GM12878 (cell line): ENCODE results near the gene TH. TPM values are rescaled to one million over a fixed set of nuclear protein-coding genes. Genes with fewer than 3 reads are reported as not detected.

Experiments
- ATAC-seq: fragments of 200-7000 bp; cut with Tn5 transposase; 3 replicates; pipeline ENCODE4 v1.9.1; 2020; ENCODE audit warnings: mild to moderate bottlenecking, moderate library complexity
- BruUV-seq: library from RNA; stranded (reverse); fragments of 400-500 nt; replicated peaks from 2 replicates; lab custom pipeline; 2021; lab: Mats Ljungman, UMichigan
- CTCF ChIA-PET: fragments of 300-600 bp; sonication (Branson Sonifier 250); formaldehyde crosslinking; extraction: SDS; loops from one replicate; lab custom pipeline; 2021; ENCODE audit warnings: inconsistent platforms; lab: Yijun Ruan, JAX
- POLR2A ChIA-PET: fragments of 350-600 bp; formaldehyde crosslinking; extraction: SDS; loops from one replicate; lab custom pipeline; 2021; ENCODE audit warnings: inconsistent platforms; lab: Charles Lee
- RAD21 ChIA-PET: fragments of 300-600 bp; sonication (Branson Sonifier 250); formaldehyde crosslinking; loops from one replicate; lab custom pipeline; 2023; ENCODE audit warnings: antibody characterized with exemption; ENCODE audit not compliant: unreplicated experiment; lab: Charles Lee
- SMC1A ChIA-PET: fragments of 300-600 bp; sonication (Branson Sonifier 250); formaldehyde crosslinking; loops from one replicate; lab custom pipeline; 2023; ENCODE audit not compliant: unreplicated experiment, uncharacterized antibody; lab: Charles Lee
- DNase-seq: peaks from one replicate; pipeline ENCODE4 v3.0.0-alpha.2; 2011; ENCODE audit warnings: low read depth, low spot score
- FAIRE-seq: peaks from 3 replicates; lab custom pipeline; 2011; peaks lifted over from hg19 to GRCh38; lab: Jason Lieb, UNC
- H2AFZ ChIP-seq: 2 replicates; pipeline ENCODE4 v1.6.0; 2011; ENCODE audit warnings: low read depth, low read length, control low read depth; ENCODE audit not compliant: control insufficient read depth
- H3K27ac ChIP-seq: 2 replicates; pipeline ENCODE4 v1.5.1; 2011; ENCODE audit warnings: control low read depth; ENCODE audit not compliant: control insufficient read depth, insufficient read depth
- H3K27me3 ChIP-seq, 2 experiments: replicated peaks in 1 of 2; 2 replicates each; pipeline versions ENCODE4 v1.6.0 to v1.6.1; 2011; ENCODE audit warnings: low read length in 1 of 2; ENCODE audit not compliant: control insufficient read depth in 2 of 2, insufficient read depth in 2 of 2
- H3K36me3 ChIP-seq, 2 experiments: 2 replicates each; pipeline ENCODE4 v1.5.1; 2011; ENCODE audit warnings: low read length in 1 of 2; ENCODE audit not compliant: control insufficient read depth in 2 of 2, insufficient read depth in 2 of 2
- H3K4me1 ChIP-seq: 2 replicates; pipeline ENCODE4 v1.6.1; 2011; ENCODE audit warnings: mild to moderate bottlenecking, low read length, moderate library complexity, mixed read lengths; ENCODE audit not compliant: control insufficient read depth, insufficient read depth
- H3K4me2 ChIP-seq: 2 replicates; pipeline ENCODE4 v1.6.0; 2011; ENCODE audit warnings: control low read depth; ENCODE audit not compliant: control insufficient read depth, insufficient read depth
- H3K4me3 ChIP-seq: fragments of 200-600 bp; sonication (generic); 2 replicates; pipeline ENCODE4 v1.5.1; 2016
- H3K79me2 ChIP-seq: 2 replicates; pipeline ENCODE4 v1.6.0; 2011; ENCODE audit warnings: low read length; ENCODE audit not compliant: control insufficient read depth, insufficient read depth
- H3K9ac ChIP-seq: 2 replicates; pipeline ENCODE4 v1.8.0; 2011; ENCODE audit warnings: low read length, control low read depth, mixed read lengths; ENCODE audit not compliant: control insufficient read depth, insufficient read depth
- H3K9me3 ChIP-seq: replicated peaks from 3 replicates; pipeline ENCODE4 v1.5.1; 2011; ENCODE audit warnings: mild to moderate bottlenecking, low read length; ENCODE audit not compliant: control insufficient read depth, insufficient read depth
- H4K20me1 ChIP-seq: 2 replicates; pipeline ENCODE4 v1.6.0; 2011; ENCODE audit not compliant: control insufficient read depth, insufficient read depth
- BRCA1 ChIP-seq: IDR thresholded peaks from 2 replicates; pipeline ENCODE4 v1.6.1; 2011; ENCODE audit warnings: low read depth, low read length, improper control_type of control experiment
- CBFB ChIP-seq: IDR thresholded peaks from 2 replicates; pipeline ENCODE4 v1.6.1; 2016; ENCODE audit warnings: antibody characterized with exemption, low read depth
- CUX1 ChIP-seq: IDR thresholded peaks from 2 replicates; pipeline ENCODE4 v1.6.1; 2012; ENCODE audit warnings: improper control_type of control experiment, low read depth, low read length; ENCODE audit not compliant: insufficient replicate concordance
- ESRRA ChIP-seq: IDR thresholded peaks from 2 replicates; pipeline ENCODE4 v1.6.1; 2012; ENCODE audit warnings: mild to moderate bottlenecking, low read length, improper control_type of control experiment
- NFIC ChIP-seq: IDR thresholded peaks from 2 replicates; pipeline ENCODE4 v1.6.1; 2012; ENCODE audit warnings: low read depth, mild to moderate bottlenecking, inconsistent platforms, low read length, moderate library complexity
- RAD21 ChIP-seq: IDR thresholded peaks from 2 replicates; pipeline ENCODE4 v1.6.1; 2011; ENCODE audit warnings: mild to moderate bottlenecking, low read depth, low read length, moderate library complexity; ENCODE audit not compliant: insufficient read depth
- REST ChIP-seq: IDR thresholded peaks from 2 replicates; pipeline ENCODE4 v1.6.1; 2012; ENCODE audit warnings: mild to moderate bottlenecking, low read depth, low read length
- SPI1 ChIP-seq: IDR thresholded peaks from 2 replicates; pipeline ENCODE4 v1.6.1; 2011; ENCODE audit warnings: low read depth, mild to moderate bottlenecking, low read length, moderate library complexity, borderline replicate concordance; ENCODE audit not compliant: insufficient read depth
- WGBS: methylation state at CpG from one replicate; pipeline ENCODE4 v1.1.6; 2016; ENCODE audit warnings: low lambda C conversion rate; ENCODE audit not compliant: insufficient replicate concordance, insufficient coverage; ENCODE audit errors: missing lambda C conversion rate; 5-methylcytosine and 5-hydroxymethylcytosine counted together
- in situ Hi-C: fragments of 300-500 bp; cut with MboI; formaldehyde crosslinking; loops from 9 replicates; pipeline ENCODE4 v1.14.3; 2018; ENCODE audit warnings: mixed read lengths
- intact Hi-C: fragments of 100-400 bp; cut with micrococcal nuclease; formaldehyde crosslinking; loops from one replicate; pipeline ENCODE4 v1.14.2; 2022; ENCODE audit not compliant: unreplicated experiment
- polyA plus RNA-seq, 11 experiments: library from polyadenylated mRNA; depleted of rRNA in 4 of 11; unstranded in 6 of 11; stranded (reverse) in 5 of 11; fragments of >200 nt; fragmentation: Nextera tagmentation in 4 of 11; fragmentation: Illumina TruSeq in 1 of 11; extraction: Ambion mirVana in 4 of 11; extraction: Trizol in 1 of 11; gene quantifications; 1 replicate in 1 of 11; 2 replicates in 10 of 11; pipeline versions ENCODE4 v1.2.1 to v1.2.3, GENCODE V29; 2011 to 2016; ENCODE audit warnings: inconsistent platforms in 2 of 11, missing spikeins in 2 of 11, low read depth in 1 of 11
- total RNA-seq, 4 experiments: library from RNA; depleted of rRNA in 3 of 4; stranded (reverse); fragments of >200 nt in 3 of 4; fragmentation: Illumina TruSeq in 1 of 4; extraction: Trizol in 1 of 4; gene quantifications; 2 replicates each; pipeline versions ENCODE4 v1.2.1 to v1.2.3, GENCODE V29; 2013 to 2021

TH gene
- total and polyA plus RNA-seq, 10 of the 15 experiments (the other 5 are each of a cell fraction or from before 2014, with no cell fraction given) = not detected

DNA sequence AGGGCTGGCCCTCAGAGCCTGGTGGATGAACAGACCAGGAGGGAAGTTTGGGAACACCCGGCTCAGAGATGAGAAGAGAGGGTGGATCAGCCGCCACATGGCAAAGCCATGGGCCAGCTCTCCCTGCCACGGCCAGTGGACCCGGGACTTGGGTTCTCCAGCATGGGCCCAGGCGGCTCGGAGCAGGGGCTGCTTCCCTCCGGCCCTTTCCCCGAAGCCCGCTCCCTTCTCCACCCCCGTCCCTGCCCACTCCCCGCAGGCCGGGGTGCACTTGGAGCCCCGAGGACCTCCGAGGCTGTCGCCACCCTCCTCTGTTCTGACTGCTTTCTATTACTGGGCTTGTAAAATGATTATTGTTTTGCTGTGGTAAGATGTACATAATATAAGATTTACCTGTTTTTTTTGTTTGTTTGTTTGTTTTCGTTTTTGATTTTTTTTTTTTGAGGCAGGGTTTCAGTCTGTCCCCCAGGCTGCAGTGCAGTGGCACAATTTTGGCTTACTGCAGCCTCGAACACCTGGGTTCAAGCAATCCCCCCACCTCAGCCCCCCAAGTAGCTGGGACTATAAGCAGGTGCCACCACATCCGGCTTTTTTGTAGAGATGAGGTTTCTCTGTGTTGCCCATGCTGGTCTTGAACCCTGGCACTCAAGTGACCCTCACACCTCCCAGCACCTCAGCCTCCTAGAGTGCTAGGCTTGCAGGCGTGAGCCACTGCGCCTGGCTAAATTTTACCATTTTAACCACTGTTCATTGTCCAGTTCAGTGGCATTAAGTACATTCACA lies 11.3 kb upstream of the TH start:
- no peak overlapping the region for H2AFZ ChIP-seq
- H3K79me2 ChIP-seq = no peaks in the 10 kb centered on the region
- intact Hi-C loops (no loop called here), in situ Hi-C loops (no loop called here)
- H4K20me1 ChIP-seq = no peaks in the 10 kb centered on the region
- ChIA-PET POLR2A (no interaction called here), RAD21 (no interaction called here), SMC1A (no interaction called here), CTCF (no interaction called here)
- FAIRE-seq (no peak), ATAC-seq (no peak), DNase-seq (no peak)
- no peaks in the 10 kb centered on the region for H3K4me1 ChIP-seq
- no peak overlapping the region for H3K4me3 ChIP-seq
- H3K4me2 ChIP-seq = no peak overlapping the region
- WGBS = 39% methylated on average over 17 of the region's 20 CpGs
- H3K27me3 ChIP-seq = no peaks in the 10 kb centered on the region
- H3K36me3 ChIP-seq = no peaks in the 10 kb centered on the region
- H3K9me3 ChIP-seq = no peaks in the 10 kb centered on the region
- H3K27ac ChIP-seq = no peak overlapping the region
- no TSS peak for BruUV-seq
- H3K9ac ChIP-seq = no peak overlapping the region
- TF ChIP-seq SPI1 = no peak
- TF ChIP-seq RAD21 = no peak

GRCh38 chr11:2182075-2182474 lies 10.5 kb upstream of the TH start:
- Histone ChIP-seq H3K4me1 (no peaks in the 10 kb centered on the region), H4K20me1 (no peaks in the 10 kb centered on the region), H3K4me3 (no peak overlapping the region), H3K27me3 (no peaks in the 10 kb centered on the region), H3K9ac (no peak overlapping the region), H3K4me2 (no peak overlapping the region), H3K36me3 (no peaks in the 10 kb centered on the region), H2AFZ (no peak overlapping the region), H3K9me3 (no peaks in the 10 kb centered on the region), H3K79me2 (no peaks in the 10 kb centered on the region), H3K27ac (no peak overlapping the region)
- FAIRE-seq = no peak
- no peak for DNase-seq
- 29% methylated on average over 14 of the region's 18 CpGs for WGBS
- no TSS peak for BruUV-seq
- ChIA-PET SMC1A (no interaction called here), CTCF (no interaction called here), POLR2A (no interaction called here), RAD21 (no interaction called here)
- ATAC-seq = no peak
- in situ Hi-C loops (no loop called here), intact Hi-C loops (no loop called here)
- TF ChIP-seq CUX1 (no peak), BRCA1 (no peak), REST (no peak), NFIC (no peak), ESRRA (no peak), CBFB (no peak)
